HEK293 (cell line): ENCODE measurements around the gene GARIN5A.

ENCODE experiments used
- CTCF ChIA-PET: fragments of 350-600 bp; formaldehyde crosslinking; extraction: SDS; loops from one replicate; lab custom pipeline; 2021; ENCODE audit warnings: antibody characterized with exemption; lab: Yijun Ruan, JAX
- POLR2A ChIA-PET: fragments of 300-600 bp; formaldehyde crosslinking; extraction: SDS; loops from one replicate; lab custom pipeline; 2020; ENCODE audit warnings: antibody characterized with exemption, inconsistent platforms; lab: Yijun Ruan, JAX
- H3K27ac ChIP-seq: fragments of 200-500 bp; sonication (Bioruptor generic); 2 replicates; pipeline ENCODE4 v1.5.1; 2014; ENCODE audit warnings: low read depth, low read length, control low read depth, inconsistent platforms; ENCODE audit errors: extremely low read depth
- H3K36me3 ChIP-seq, 2 experiments: fragments of 200-500 bp in 1 of 2; sonication (Bioruptor generic) in 1 of 2; 1 replicate in 1 of 2; 2 replicates in 1 of 2; pipeline ENCODE4 v1.5.1; 2014 to 2017; ENCODE audit warnings: inconsistent platforms in 2 of 2, low read length in 2 of 2; ENCODE audit not compliant: control insufficient read depth in 2 of 2, insufficient read depth in 1 of 2
- H3K4me1 ChIP-seq: fragments of 200-500 bp; sonication (Bioruptor generic); 2 replicates; pipeline ENCODE4 v1.5.1; 2014; ENCODE audit warnings: mild to moderate bottlenecking, low read length, inconsistent platforms; ENCODE audit not compliant: control insufficient read depth, insufficient read depth
- H3K4me3 ChIP-seq: 2 replicates; pipeline ENCODE4 v1.5.1; 2011; ENCODE audit warnings: low read depth, mild to moderate bottlenecking, control low read depth, low read length, moderate library complexity
- H3K9me3 ChIP-seq: fragments of 200-500 bp; sonication (Bioruptor generic); 2 replicates; pipeline ENCODE4 v1.5.1; 2014; ENCODE audit warnings: low read depth, low read length, inconsistent platforms; ENCODE audit not compliant: control insufficient read depth, insufficient read depth
- MYNN ChIP-seq: fragments of 450-650 bp; formaldehyde crosslinking; IDR thresholded peaks from 2 replicates; pipeline ENCODE4 v1.5.1; 2016; ENCODE audit warnings: missing biosample characterization, missing genetic modification characterization, borderline replicate concordance
- OVOL3 ChIP-seq: fragments of 450-650 bp; formaldehyde crosslinking; IDR thresholded peaks from 2 replicates; pipeline ENCODE4 v1.5.1; 2016; ENCODE audit warnings: missing biosample characterization, missing genetic modification characterization
- REST ChIP-seq: fragments of 450-650 bp; formaldehyde crosslinking; IDR thresholded peaks from 2 replicates; pipeline ENCODE4 v1.5.1; 2016; ENCODE audit warnings: missing biosample characterization, missing genetic modification characterization
- ZFHX2 ChIP-seq: fragments of 450-650 bp; formaldehyde crosslinking; conservative IDR thresholded peaks from 2 replicates; pipeline ENCODE4 v1.5.1; 2016; ENCODE audit warnings: missing biosample characterization, missing genetic modification characterization
- ZFP41 ChIP-seq: fragments of 450-650 bp; formaldehyde crosslinking; IDR thresholded peaks from 2 replicates; pipeline ENCODE4 v1.5.1; 2016; ENCODE audit warnings: missing biosample characterization, missing genetic modification characterization, borderline replicate concordance
- ZNF121 ChIP-seq: fragments of 450-650 bp; formaldehyde crosslinking; IDR thresholded peaks from 2 replicates; pipeline ENCODE4 v1.5.1; 2016; ENCODE audit warnings: missing biosample characterization, missing genetic modification characterization
- ZNF157 ChIP-seq: fragments of 450-650 bp; formaldehyde crosslinking; IDR thresholded peaks from 2 replicates; pipeline ENCODE4 v1.5.1; 2016; ENCODE audit warnings: missing biosample characterization, missing genetic modification characterization
- ZNF175 ChIP-seq: fragments of 450-650 bp; formaldehyde crosslinking; IDR thresholded peaks from 2 replicates; pipeline ENCODE4 v1.5.1; 2016; ENCODE audit warnings: missing biosample characterization, missing genetic modification characterization
- ZNF266 ChIP-seq: fragments of 450-650 bp; formaldehyde crosslinking; IDR thresholded peaks from 2 replicates; pipeline ENCODE4 v1.5.1; 2016; ENCODE audit warnings: missing biosample characterization, missing genetic modification characterization, low read depth
- ZNF280C ChIP-seq: fragments of 450-650 bp; formaldehyde crosslinking; IDR thresholded peaks from 2 replicates; pipeline ENCODE4 v1.5.1; 2016; ENCODE audit warnings: missing biosample characterization, missing genetic modification characterization
- ZNF404 ChIP-seq: fragments of 450-650 bp; formaldehyde crosslinking; IDR thresholded peaks from 2 replicates; pipeline ENCODE4 v1.5.1; 2017; ENCODE audit warnings: missing biosample characterization, missing genetic modification characterization
- ZNF518A ChIP-seq: fragments of 450-650 bp; formaldehyde crosslinking; conservative IDR thresholded peaks from 2 replicates; pipeline ENCODE4 v1.5.1; 2016; ENCODE audit warnings: low read depth, missing biosample characterization, missing genetic modification characterization
- ZNF571 ChIP-seq: fragments of 450-650 bp; formaldehyde crosslinking; IDR thresholded peaks from 2 replicates; pipeline ENCODE4 v1.5.0; 2017; ENCODE audit warnings: missing biosample characterization, missing genetic modification characterization
- ZNF624 ChIP-seq: fragments of 450-650 bp; formaldehyde crosslinking; IDR thresholded peaks from 2 replicates; pipeline ENCODE4 v1.5.1; 2017; ENCODE audit warnings: missing biosample characterization, missing genetic modification characterization
- ZNF629 ChIP-seq: fragments of 450-650 bp; formaldehyde crosslinking; IDR thresholded peaks from 2 replicates; pipeline ENCODE4 v1.5.1; 2017; ENCODE audit warnings: missing biosample characterization, missing genetic modification characterization
- ZNF658 ChIP-seq: fragments of 450-650 bp; formaldehyde crosslinking; IDR thresholded peaks from 2 replicates; pipeline ENCODE4; 2016; ENCODE audit warnings: missing biosample characterization, missing genetic modification characterization
- ZNF701 ChIP-seq: fragments of 450-650 bp; formaldehyde crosslinking; IDR thresholded peaks from 2 replicates; pipeline ENCODE4 v1.5.1; 2016; ENCODE audit warnings: missing biosample characterization, missing genetic modification characterization
- ZNF785 ChIP-seq: fragments of 450-650 bp; formaldehyde crosslinking; IDR thresholded peaks from 2 replicates; pipeline ENCODE4 v1.5.1; 2016; ENCODE audit warnings: missing biosample characterization, missing genetic modification characterization
- ZNF791 ChIP-seq: fragments of 450-650 bp; formaldehyde crosslinking; IDR thresholded peaks from 2 replicates; pipeline ENCODE4 v1.5.1; 2016; ENCODE audit warnings: missing biosample characterization, missing genetic modification characterization
- ZSCAN16 ChIP-seq: fragments of 450-650 bp; formaldehyde crosslinking; IDR thresholded peaks from 2 replicates; pipeline ENCODE4 v1.5.1; 2016; ENCODE audit warnings: missing biosample characterization, missing genetic modification characterization

GARIN5A gene

GRCh38 chr19:50430888-50431342 lies 45.7 kb downstream of the GARIN5A start:
- H3K36me3 ChIP-seq = no peaks in the 10 kb centered on the region
- TF ChIP-seq ZNF121 (tag by site-specific recombination) (peak; percentile 89), ZFP41 (tag by site-specific recombination) (no peak), ZSCAN16 (tag by site-specific recombination) (no peak), ZNF157 (tag by site-specific recombination) (no peak), ZFHX2 (0 out of 2 replicates have a peak, but pooled peaks have one; percentile 2)
- TF ChIP-seq, all 188 proteins: peak for 2
- peaks cover 11% of the 10 kb centered on the region for H3K4me1 ChIP-seq
- POLR2A ChIA-PET = interaction anchor here (0.7 kb wide), 1 partner anchor 70 kb away, joined by 3 read pairs; no protein-coding TSS in a partner anchor
- H3K9me3 ChIP-seq = no peaks in the 10 kb centered on the region
- no peak overlapping the region for H3K4me3 ChIP-seq
- no peak overlapping the region for H3K27ac ChIP-seq
- CTCF ChIA-PET = interaction anchor here (1.4 to 1.6 kb wide), 3 partner anchors 16 to 30 kb away, joined by 4 to 8 read pairs (median 5); no protein-coding TSS in a partner anchor

- H3K36me3 ChIP-seq = no peaks in the 10 kb centered on the region
- TF ChIP-seq OVOL3 = no peak
- TF ChIP-seq ZNF266 (tag by site-specific recombination) = no peak
- TF ChIP-seq REST = 0 out of 2 replicates have a peak, but pooled peaks have one; percentile 28
- no peak for TF ChIP-seq ZFP41 (tag by site-specific recombination)
- no peak for TF ChIP-seq ZNF701 (tag by site-specific recombination)
- TF ChIP-seq ZNF624 (tag by site-specific recombination) = no peak
- TF ChIP-seq ZNF791 (tag by site-specific recombination) = no peak
- peaks cover 3% of the 10 kb centered on the region for H3K4me1 ChIP-seq
- no peak overlapping the region for H3K27ac ChIP-seq
- H3K9me3 ChIP-seq = no peaks in the 10 kb centered on the region
- ChIA-PET CTCF (interaction anchor here (1.2 to 1.4 kb wide), 2 partner anchors 32 to 50 kb away, joined by 3 to 7 read pairs; no protein-coding TSS in a partner anchor), POLR2A (no interaction called here)
- no peak overlapping the region for H3K4me3 ChIP-seq
Observed at GRCh38 chr19:50428772-50429463, 47.7 kb downstream of the GARIN5A start.

GRCh38 chr19:50427997-50428425 lies 48.6 kb downstream of the GARIN5A start:
- CTCF ChIA-PET = interaction anchor here (1.4 kb wide), 1 partner anchor 33 kb away, joined by 7 read pairs; no protein-coding TSS in a partner anchor
- TF ChIP-seq ZNF518A (tag by site-specific recombination) (no peak), MYNN (tag by site-specific recombination) (no peak), ZNF658 (no peak), ZNF280C (tag by site-specific recombination) (no peak), ZNF785 (tag by site-specific recombination) (no peak), ZNF571 (tag by site-specific recombination) (no peak), ZNF175 (tag by site-specific recombination) (no peak), ZNF404 (tag by site-specific recombination) (no peak), ZNF701 (tag by site-specific recombination) (no peak), ZNF629 (tag by site-specific recombination) (no peak)

More at GRCh38 chr19:50427997-50428425, 48.6 kb downstream of the GARIN5A start:
- POLR2A ChIA-PET = no interaction called here
- Histone ChIP-seq H3K27ac (no peak overlapping the region), H3K4me3 (no peak overlapping the region), H3K36me3 (no peaks in the 10 kb centered on the region), H3K4me1 (peaks cover 3% of the 10 kb centered on the region), H3K9me3 (no peaks in the 10 kb centered on the region)
